HEK293 (cell line): Measurements from ENCODE around the gene POLR2E.

Experiments used
- AEBP2 ChIP-seq: fragments of 450-650 bp; formaldehyde crosslinking; IDR thresholded peaks from 2 replicates; pipeline ENCODE4 v1.5.1; 2016; ENCODE audit warnings: missing biosample characterization, missing genetic modification characterization, borderline replicate concordance
- BCL11A ChIP-seq: fragments of 450-650 bp; formaldehyde crosslinking; IDR thresholded peaks from 2 replicates; pipeline ENCODE4 v1.5.1; 2016; ENCODE audit warnings: low read depth, missing biosample characterization, missing genetic modification characterization
- CTCF ChIP-seq: fragments of 450-650 bp; formaldehyde crosslinking; IDR thresholded peaks from 2 replicates; pipeline ENCODE4 v1.5.1; 2016; ENCODE audit warnings: missing biosample characterization, missing genetic modification characterization
- PATZ1 ChIP-seq: fragments of 450-650 bp; formaldehyde crosslinking; IDR thresholded peaks from 2 replicates; pipeline ENCODE4 v1.5.1; 2016; ENCODE audit warnings: missing biosample characterization, missing genetic modification characterization
- ZFP41 ChIP-seq: fragments of 450-650 bp; formaldehyde crosslinking; IDR thresholded peaks from 2 replicates; pipeline ENCODE4 v1.5.1; 2016; ENCODE audit warnings: missing biosample characterization, missing genetic modification characterization, borderline replicate concordance
- ZNF202 ChIP-seq: fragments of 450-650 bp; formaldehyde crosslinking; IDR thresholded peaks from 2 replicates; pipeline ENCODE4 v1.5.1; 2016; ENCODE audit warnings: missing biosample characterization, missing genetic modification characterization, borderline replicate concordance
- ZNF449 ChIP-seq: fragments of 450-650 bp; formaldehyde crosslinking; IDR thresholded peaks from 2 replicates; pipeline ENCODE4 v1.5.1; 2017; ENCODE audit warnings: missing biosample characterization, mild to moderate bottlenecking, missing genetic modification characterization, moderate library complexity
- ZNF639 ChIP-seq: fragments of 450-650 bp; formaldehyde crosslinking; IDR thresholded peaks from 2 replicates; pipeline ENCODE4 v1.5.1; 2016; ENCODE audit warnings: missing biosample characterization, missing genetic modification characterization
- ZNF704 ChIP-seq: fragments of 450-650 bp; formaldehyde crosslinking; IDR thresholded peaks from 2 replicates; pipeline ENCODE4 v1.5.1; 2016; ENCODE audit warnings: missing biosample characterization, missing genetic modification characterization
- ZNF776 ChIP-seq: fragments of 450-650 bp; formaldehyde crosslinking; IDR thresholded peaks from 2 replicates; pipeline ENCODE4 v1.5.0; 2017; ENCODE audit warnings: missing biosample characterization, missing genetic modification characterization, borderline replicate concordance
- ZSCAN5A ChIP-seq: fragments of 450-650 bp; formaldehyde crosslinking; IDR thresholded peaks from 2 replicates; pipeline ENCODE4 v1.5.1; 2016; ENCODE audit warnings: missing biosample characterization, missing genetic modification characterization

- no peak for TF ChIP-seq ZNF704 (tag by site-specific recombination)
- TF ChIP-seq ZFP41 (tag by site-specific recombination): no peak
- TF ChIP-seq ZNF449 (tag by site-specific recombination): no peak
- no peak for TF ChIP-seq BCL11A (tag by site-specific recombination)
- no peak for TF ChIP-seq PATZ1
- TF ChIP-seq CTCF: no peak
- TF ChIP-seq ZNF639 (tag by site-specific recombination): no peak
- no peak for TF ChIP-seq ZNF202 (tag by site-specific recombination)
- no peak for TF ChIP-seq ZSCAN5A (tag by site-specific recombination)
- TF ChIP-seq AEBP2: no peak
- no peak for TF ChIP-seq ZNF776 (tag by site-specific recombination)
Measured at GRCh38 chr19:1058112-1058511, 37.1 kb downstream of the POLR2E start.
